ENCODE data around the gene ZDHHC11B.
"Not testable (repeated sequence)": the region's sequence is repeated elsewhere in the genome, so short reads cannot be mapped to it uniquely, and the experiment has no call there.

Gene ZDHHC11B

DNA sequence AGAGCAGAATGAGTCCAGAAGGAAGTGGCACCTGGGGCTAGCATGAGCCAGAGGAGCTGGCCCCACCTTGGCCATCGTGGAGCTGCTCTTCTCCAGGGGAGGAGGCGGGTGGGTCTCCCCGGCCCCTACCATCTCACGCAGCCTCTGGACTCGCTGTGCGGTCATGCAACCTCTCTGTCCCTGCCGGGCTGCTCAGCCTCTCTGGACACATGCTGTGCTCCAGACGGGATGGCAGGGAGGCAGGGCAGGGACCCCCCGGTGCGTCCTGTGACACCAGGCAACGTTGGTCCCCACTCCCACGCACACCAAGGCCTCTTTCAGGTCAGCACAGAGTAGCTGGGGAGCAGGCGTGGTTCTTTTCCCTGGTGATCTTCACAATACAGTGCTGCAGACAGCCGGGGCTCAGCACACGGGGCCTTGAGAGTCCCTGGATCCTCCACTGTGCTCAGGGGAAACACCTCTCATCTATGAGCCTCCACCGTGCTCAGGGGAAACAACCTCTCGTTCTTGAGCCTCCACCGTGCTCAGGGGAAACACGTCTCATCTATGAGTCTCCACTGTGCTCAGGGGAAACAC is 30.9 kb downstream of the ZDHHC11B start:
- DNase-seq, ATAC-seq: not testable (repeated sequence)

DNA sequence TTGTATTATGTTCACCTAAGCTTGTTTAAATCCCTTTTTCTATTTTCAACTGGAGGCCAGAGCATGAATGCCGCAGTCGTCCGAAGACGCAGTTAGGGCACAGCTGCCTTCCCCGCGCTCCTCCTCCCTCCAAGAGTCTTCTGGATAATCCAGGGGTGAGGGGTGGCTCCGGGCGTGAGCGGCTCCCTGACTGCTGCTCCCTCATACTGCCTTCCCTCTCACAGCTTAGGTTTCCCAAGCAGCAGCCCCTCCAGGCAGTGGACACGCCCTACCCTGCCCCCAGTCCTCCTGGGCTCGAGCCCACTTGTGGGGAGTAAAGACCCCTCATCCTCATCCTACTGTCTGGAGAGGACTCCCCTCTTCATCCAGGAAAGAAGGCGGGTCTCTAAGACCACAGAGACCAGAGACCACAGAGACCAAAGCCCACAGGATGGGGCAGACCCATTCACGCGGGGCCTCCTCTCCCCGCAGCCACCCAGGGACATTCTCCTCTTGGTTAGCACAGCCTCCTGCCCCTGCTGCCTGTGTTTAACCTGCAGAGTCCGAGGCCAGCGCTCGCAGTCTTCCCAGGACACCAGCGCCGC is 31.9 kb downstream of the ZDHHC11B start:
- ATAC-seq, DNase-seq: not testable (repeated sequence)

- not testable (repeated sequence) for ATAC-seq, DNase-seq
These were observed 32.5 kb downstream of the ZDHHC11B start for GRCh38 chr5:751992-752391.

GRCh38 chr5:751496-751895 is 33.0 kb downstream of the ZDHHC11B start:
- no peak for DNase-seq

GRCh38 chr5:750226-750625 is 34.3 kb downstream of the ZDHHC11B start:
- DNase-seq, ATAC-seq: not testable (repeated sequence)

More at GRCh38 chr5:751496-751895, 33.0 kb downstream of the ZDHHC11B start:
- ATAC-seq = no peak

DNA sequence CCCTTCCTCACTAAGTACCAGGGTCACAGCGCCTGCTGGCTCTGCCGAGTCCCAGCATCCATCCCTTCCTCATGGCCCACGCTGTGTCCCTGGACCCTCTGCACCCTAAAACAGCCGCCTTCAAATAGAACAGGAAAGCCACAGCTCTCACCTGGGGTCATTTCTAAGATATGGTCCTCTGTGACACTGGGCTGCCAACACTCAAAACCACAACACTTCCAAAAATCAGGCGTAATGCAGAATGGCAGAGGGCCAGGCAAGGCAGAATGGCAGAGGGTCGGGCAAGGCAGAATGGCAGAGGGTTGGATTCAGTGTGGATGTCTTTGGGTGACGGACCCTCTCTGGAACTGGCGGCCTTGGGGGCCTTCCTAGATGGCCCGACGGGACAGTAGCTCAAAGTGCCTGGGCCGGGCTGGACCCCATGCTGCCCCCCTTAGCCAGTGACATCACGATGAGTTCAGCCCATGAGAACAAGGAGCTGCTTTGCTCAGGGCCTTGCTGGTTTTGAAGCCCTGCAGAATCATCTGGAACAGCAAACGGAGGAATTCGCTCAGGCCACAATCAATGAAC is 35.3 kb downstream of the ZDHHC11B start:
- no peak for DNase-seq
- no peak for ATAC-seq

DNA sequence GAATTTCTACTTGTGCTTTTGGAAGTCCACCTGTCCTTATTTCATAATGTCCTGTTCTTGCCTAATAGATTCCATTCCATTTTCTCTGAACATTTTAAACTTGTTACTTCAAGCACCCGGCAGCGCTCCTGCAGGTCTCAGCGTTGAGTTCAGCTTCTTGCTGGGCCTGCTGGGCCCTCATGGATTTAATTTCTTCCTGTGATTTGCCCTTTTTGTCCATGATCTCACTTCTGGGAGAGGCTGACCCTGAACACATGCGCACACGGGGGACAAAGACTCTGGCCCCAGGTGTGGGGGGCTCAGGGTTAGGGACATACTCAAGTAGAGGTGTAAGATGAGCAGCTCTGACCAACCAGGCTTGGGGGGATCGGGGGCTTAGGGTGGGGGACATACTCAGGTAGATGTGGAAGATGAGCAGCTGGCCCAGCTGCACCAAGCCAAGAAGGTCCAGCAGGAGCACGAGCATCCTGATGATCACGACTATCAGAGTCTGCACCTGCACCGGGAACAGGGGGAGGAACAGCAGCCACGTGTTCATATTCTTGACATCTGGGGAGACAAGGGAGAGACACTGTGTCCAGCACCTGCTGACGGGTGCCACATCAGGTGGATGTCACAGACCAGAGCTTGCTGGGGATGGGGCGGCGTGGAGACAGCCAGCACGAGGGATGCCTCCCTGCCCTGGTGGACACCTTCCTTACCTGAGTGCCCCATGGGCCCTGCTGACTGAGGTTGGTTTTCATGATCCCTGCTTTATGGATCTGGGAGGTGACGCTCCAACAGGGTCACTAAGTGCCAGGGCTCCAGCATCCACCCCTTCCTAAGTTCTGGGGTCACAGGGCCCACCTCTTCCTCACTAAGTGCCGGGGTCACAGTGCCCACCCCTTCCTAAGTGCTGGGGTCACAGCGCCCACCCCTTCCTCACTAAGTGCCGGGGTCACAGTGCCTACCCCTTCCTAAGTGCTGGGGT is 36.2 kb downstream of the ZDHHC11B start:
- not testable (repeated sequence) for DNase-seq

GRCh38 chr5:747303-747844 is 37.2 kb downstream of the ZDHHC11B start:
- peak; percentile 10 for ATAC-seq
- DNase-seq = not testable (repeated sequence)

More for the DNA sequence above, 36.2 kb downstream of the ZDHHC11B start:
- ATAC-seq = not testable (repeated sequence)

DNA sequence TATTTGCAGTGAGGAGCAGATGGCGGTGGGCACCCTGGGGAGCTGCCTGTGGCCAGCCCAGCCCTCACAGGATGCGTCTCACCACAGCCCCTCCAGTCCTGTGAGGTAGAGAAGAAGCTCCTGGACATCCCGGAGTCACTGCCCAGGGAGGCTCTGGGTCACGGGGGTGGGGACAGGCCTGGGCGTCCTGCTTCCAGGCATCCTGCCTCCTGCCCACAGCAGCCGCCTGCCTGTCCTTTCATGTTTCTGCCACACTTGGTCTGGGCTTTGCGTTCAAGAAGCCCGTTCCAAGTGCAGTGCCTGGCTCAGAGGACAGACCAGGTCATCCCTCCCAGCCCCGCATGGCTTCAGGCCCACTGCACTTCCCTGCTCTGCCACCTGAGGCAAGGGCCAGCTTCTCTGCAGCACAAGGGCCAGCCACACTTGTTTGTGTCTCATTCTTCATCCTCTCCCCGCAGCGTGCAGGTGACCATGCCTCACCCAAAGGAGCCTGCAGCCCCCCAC is 38.2 kb downstream of the ZDHHC11B start:
- ATAC-seq (no peak), DNase-seq (no peak)

GRCh38 chr5:745272-746142 is 39.0 kb downstream of the ZDHHC11B start:
- not testable (repeated sequence) for ATAC-seq, DNase-seq

DNA sequence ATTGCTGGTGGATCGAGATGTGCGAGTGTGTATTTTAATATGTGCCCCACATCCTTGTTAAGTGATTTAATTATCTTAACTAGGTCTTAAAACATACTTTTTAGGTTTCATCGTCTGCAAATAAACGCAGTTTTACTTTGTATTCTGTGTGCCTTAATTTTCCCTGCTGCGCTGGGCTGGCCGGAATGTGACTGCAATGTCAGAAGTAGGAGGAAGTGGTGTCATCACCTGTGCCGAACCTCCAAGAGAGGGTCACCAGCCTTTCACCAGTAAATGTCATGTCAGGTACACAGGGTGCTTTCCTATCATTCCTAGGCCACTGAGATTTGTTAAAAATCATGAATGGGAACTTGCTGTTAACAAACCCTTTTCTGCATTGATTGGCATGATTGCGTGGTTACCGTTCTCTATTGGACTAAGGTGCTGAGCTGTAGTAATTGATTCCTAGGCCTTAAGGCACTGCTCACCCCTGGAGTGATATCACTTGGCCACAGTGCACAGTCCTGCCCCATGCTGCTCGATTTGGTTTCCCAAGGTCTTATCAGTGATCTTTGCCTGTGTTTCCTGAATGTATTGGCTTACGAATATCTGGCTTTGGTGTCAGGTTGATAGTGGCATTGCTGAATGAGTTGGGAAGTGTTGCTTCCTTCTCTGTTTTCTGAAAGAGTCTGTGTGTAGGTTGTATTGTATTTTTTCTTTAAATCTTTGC is 40.7 kb downstream of the ZDHHC11B start:
- ATAC-seq, DNase-seq: not testable (repeated sequence)

DNA sequence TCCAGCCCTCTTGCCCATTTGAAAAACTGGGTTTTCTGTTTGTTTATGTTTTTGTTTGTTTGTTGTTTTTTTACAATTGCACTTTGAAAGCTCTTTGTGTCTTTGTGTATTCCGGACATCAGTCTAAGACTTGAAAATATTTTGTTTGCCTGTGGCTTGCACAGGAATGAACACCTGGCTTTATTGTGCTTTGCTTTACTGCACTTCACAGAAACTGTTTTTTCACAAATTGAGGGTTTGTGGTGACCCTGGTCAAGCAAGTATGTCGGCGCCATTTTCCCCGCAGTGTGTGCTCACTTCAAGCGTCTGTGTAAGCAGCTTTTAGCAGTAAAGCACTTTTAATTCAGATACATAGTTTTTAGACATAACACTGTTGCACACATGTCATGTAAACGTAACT is 42.3 kb downstream of the ZDHHC11B start:
- ATAC-seq, DNase-seq: not testable (repeated sequence)

GRCh38 chr5:734145-734544 is 50.4 kb downstream of the ZDHHC11B start:
- not testable (repeated sequence) for DNase-seq, ATAC-seq

DNA sequence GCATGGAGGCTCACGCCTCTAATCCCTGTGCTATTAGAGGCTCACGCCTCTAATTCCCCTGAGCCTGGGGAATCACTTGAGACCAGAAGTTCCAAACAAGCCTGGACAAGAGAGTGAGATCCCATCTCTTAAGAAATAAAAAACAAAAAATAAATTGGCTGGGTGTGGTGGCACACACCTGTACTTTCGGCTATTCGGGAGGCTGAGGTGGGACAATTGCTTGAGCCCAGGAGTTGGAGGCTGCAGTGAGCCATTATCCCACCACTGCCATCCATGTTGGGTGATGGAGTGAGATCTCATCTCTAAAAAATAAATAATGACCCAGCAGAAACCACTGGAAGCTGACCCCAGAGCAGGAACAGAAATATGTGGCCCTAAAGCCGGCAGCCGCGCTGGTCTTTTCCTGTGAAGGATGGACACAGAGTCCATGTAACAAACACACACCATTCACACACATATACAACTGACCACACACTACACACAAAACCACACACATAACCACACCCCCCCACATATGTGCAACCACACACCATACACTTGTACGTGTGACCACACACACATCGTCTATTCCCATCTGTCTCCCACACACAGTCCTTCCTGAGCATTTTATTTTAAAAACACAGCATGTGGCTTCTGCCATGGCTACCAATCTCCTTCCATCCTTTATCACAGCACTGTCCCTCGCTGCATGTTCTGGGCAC is 51.6 kb downstream of the ZDHHC11B start:
- DNase-seq, ATAC-seq: not testable (repeated sequence)

DNA sequence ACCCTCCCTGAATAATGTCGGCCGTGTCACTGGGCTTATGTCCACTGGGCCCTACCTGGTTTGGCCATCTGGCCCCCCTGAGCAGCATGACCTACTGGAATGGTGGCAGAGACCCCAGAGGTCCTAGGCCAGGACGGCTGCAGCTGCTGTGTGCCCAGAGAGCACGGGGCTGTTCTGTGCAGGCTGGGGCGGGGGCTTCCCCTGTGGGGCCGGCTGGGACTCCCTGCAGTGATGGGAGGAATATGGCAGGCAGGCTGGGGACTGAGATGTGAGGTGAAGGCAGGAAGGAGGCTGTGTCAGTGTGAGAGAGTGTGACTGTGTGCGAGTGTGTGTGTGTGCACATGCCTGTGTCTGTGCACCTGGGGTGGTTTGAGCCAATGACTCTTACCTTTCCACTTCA is 55.3 kb downstream of the ZDHHC11B start:
- ATAC-seq, DNase-seq: not testable (repeated sequence)

- not testable (repeated sequence) for ATAC-seq, DNase-seq
These were observed 57.4 kb downstream of the ZDHHC11B start for GRCh38 chr5:727087-727486.

DNA sequence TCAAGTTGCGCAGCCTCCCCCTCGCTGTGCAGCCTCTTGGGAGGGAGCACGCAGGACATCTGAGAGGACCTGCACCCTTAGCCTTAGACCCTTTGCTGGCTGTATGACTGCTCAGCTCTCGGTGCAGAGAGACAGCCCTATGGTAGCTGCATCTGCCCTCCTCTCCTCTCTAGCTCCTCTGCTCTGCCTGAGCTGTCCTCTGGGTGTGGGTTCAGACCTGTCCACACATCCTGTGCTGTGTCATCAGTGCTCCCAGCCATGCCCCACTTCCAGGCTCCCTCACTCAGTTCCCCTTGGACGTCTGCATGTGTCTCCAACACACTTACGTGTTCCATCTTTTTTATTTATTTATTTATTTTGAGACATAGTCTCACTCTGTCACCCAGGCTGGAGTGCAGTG is 60.7 kb downstream of the ZDHHC11B start:
- not testable (repeated sequence) for DNase-seq, ATAC-seq

DNA sequence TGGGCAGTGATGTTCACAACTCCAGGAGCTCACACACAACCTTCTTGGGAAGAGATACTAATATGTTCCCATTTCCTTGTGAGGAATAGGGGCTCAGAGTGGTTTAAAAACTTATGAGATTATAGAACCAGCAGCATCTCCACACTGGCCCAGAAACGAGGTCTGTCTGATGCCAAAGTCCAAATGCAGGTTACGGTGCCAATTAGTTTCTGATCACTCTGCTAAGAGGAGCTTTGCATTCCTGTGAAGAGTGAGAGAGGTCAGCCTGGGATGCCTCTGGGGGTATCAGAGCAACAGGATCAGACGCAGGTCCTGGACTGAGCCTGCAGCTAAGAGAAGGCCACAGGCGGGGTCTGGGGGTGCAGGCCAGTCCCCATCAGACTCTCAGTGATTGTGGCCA is 61.2 kb downstream of the ZDHHC11B start:
- not testable (repeated sequence) for ATAC-seq, DNase-seq

DNA sequence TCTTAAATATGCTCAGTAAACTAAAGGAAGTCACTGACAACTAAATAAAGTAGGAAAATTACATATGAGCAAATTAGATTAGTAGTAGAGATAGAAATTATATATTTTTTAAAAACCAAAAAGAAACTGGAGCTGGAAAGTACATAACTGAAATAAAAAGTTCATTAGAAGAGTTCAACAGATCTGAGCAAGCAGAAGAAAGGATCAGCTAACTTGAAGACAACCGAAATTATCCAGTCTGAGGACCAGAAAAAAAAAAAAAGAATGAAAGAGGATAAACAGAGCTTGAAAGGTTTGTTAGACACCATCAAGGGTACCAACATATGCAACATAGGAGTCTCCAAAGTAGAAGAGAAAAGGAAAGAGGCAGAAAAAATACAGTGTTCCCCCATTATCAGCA is 65.2 kb downstream of the ZDHHC11B start:
- ATAC-seq, DNase-seq: not testable (repeated sequence)

Measured in stimulated activated naive CD8-positive, alpha-beta T cell treated with anti-CD3 and anti-CD28 coated beads, Interleukin-15, Interleukin-2, amounts not matched to agents 100 U/mL and 50 U/mL, for 24 hours (primary cell).